Epidermal melanocyte (primary cell): ENCODE data around the gene SLC25A48.

Experiments used
- DNase-seq: peaks from one replicate; pipeline ENCODE4 v3.0.0; 2011; ENCODE audit warnings: low spot score; ENCODE audit not compliant: insufficient read length

The SLC25A48 gene

GRCh38 chr5:135916638-135917263 is 82.3 kb downstream of the SLC25A48 start:
- no peak for DNase-seq

GRCh38 chr5:135920199-135920598 is 85.7 kb downstream of the SLC25A48 start:
- no peak for DNase-seq

DNA sequence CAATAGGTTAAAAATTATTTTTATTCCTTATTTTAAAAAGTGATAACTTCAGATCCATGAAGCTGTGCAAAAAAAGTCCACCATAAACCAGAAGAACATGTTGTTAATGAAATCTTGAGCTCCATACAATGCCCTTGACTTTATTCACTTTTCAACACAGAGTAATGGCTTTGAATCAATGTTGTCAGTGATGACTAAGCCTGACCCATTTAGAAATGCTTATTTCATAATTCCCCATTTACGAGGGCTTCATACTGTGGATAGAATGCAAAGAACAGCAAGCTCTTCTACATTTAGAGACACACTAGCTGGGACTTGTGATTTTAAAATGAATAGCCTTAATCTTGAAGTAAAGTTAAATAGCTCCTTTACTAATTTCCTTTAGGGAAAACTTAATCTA is 86.9 kb downstream of the SLC25A48 start:
- DNase-seq: no peak

GRCh38 chr5:135930029-135930948 is 95.8 kb downstream of the SLC25A48 start:
- no peak for DNase-seq

DNA sequence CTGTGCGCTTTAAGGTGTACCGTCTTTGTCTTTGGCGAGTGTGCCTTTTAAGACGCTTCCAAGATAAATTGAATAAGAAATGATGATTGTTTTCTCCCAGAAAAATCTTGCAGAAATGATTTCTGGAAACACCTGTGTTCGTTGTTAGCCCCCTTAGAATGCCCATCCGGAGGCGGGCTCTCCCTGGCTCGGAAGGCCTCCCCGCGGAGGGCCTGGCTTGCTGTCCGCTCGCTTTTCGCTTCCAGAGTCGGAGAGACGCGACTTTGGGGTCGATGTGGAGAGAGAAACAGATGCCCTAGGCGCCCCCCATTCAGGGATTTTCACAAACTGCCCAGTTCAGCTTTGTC is 96.5 kb downstream of the SLC25A48 start:
- DNase-seq: no peak

DNA sequence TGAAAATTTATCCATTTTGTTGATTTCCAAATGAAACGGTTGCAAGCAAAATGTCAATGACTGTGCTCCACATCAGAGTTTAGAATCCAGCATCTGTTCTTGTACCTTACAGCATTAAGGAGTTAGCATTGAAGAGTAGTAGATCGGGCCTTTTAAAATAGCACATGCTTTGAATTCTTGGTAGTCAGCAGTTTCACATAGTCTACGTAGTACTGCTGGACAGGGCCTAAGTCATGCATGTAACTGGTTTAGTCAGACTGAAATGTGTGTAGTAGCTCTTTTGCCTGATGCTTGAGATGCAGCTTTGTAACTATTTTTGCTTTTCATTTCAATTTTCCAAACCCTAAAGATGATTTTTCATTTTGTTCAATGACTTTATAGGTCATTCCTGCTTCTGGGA is 100.5 kb downstream of the SLC25A48 start:
- no peak for DNase-seq

DNA sequence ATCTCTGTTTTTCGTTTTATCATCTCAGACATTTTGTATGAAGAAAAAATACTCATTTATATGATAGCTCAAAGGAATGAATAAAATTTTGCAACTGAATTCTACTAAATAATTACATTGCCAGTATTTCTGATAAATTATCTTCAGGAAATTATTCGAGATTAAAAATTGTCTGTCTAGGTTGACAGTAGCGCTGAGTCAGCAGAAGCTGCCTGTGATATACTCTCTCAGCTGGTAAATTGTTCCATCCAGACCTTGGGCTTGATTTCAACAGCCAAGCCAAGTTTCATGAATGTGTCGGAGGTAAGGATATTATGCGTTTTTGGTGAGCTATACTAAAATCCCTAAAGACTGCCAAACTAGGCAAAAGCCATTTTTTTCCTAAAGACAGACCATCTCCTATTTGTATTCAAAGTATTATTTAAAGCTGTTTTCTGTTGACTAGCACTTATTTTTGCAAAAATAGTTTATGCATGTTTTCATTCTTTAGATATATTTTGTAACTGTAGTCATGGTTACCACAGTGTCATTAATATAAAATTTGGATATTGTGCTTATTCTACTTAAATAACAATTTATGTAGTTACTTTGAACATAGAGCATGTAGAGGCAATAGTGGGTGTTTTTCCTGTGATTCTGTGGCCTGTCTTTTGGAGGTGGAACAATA is 102.9 kb downstream of the SLC25A48 start:
- DNase-seq: no peak
